DOHH2 (cell line): ENCODE measurements around the gene RAD9B.

ENCODE experiments used
- H3F3A ChIP-seq: fragments of 200-600 bp; sonication (generic), shearing (Covaris generic); 2 replicates; pipeline ENCODE4 v1.6.0; 2016; ENCODE audit warnings: antibody characterized with exemption, mild to moderate bottlenecking; ENCODE audit not compliant: control insufficient read depth, insufficient read depth
- H3K27ac ChIP-seq: fragments of 200-600 bp; sonication (generic); 2 replicates; pipeline ENCODE4 v1.5.1; 2014; ENCODE audit warnings: low read depth, mild to moderate bottlenecking, low read length, moderate library complexity
- H3K27me3 ChIP-seq: fragments of 200-600 bp; sonication (generic); 2 replicates; pipeline ENCODE4 v1.6.1; 2014; ENCODE audit warnings: mild to moderate bottlenecking, low read length, mixed read lengths; ENCODE audit not compliant: control insufficient read depth
- H3K36me3 ChIP-seq: fragments of 200-600 bp; sonication (generic); 2 replicates; pipeline ENCODE4 v1.6.1; 2014; ENCODE audit warnings: mild to moderate bottlenecking, low read length, moderate library complexity, mixed read lengths; ENCODE audit not compliant: control insufficient read depth
- H3K4me1 ChIP-seq: fragments of 200-600 bp; sonication (generic); 2 replicates; pipeline ENCODE4 v1.6.1; 2014; ENCODE audit warnings: mild to moderate bottlenecking, low read length, mixed read lengths; ENCODE audit not compliant: control insufficient read depth
- H3K4me2 ChIP-seq: fragments of 200-600 bp; sonication (generic); 2 replicates; pipeline ENCODE4 v1.6.0; 2014; ENCODE audit warnings: mild to moderate bottlenecking, low read length, moderate library complexity
- H3K4me3 ChIP-seq: fragments of 200-600 bp; sonication (generic); 2 replicates; pipeline ENCODE4 v1.5.1; 2014; ENCODE audit warnings: mild to moderate bottlenecking, low read length, mixed read lengths
- H3K79me2 ChIP-seq: fragments of 200-600 bp; sonication (generic); 2 replicates; pipeline ENCODE4 v1.6.1; 2014; ENCODE audit warnings: mild to moderate bottlenecking, low read length, mixed read lengths; ENCODE audit not compliant: control insufficient read depth
- H3K9me2 ChIP-seq: fragments of 200-600 bp; sonication (generic); replicated peaks from 2 replicates; pipeline ENCODE4 v1.6.1; 2014; ENCODE audit warnings: mild to moderate bottlenecking, low read length, mixed read lengths; ENCODE audit not compliant: control insufficient read depth
- H3K9me3 ChIP-seq: fragments of 200-600 bp; sonication (generic); 2 replicates; pipeline ENCODE4 v1.6.1; 2014; ENCODE audit warnings: antibody characterized with exemption, low read length, mixed read lengths; ENCODE audit not compliant: control insufficient read depth, insufficient read depth
- H4K20me1 ChIP-seq: fragments of 200-600 bp; sonication (generic); 2 replicates; pipeline ENCODE4 v1.6.0; 2014; ENCODE audit warnings: low read depth, mild to moderate bottlenecking, antibody characterized with exemption, low read length, moderate library complexity; ENCODE audit not compliant: control insufficient read depth, insufficient read depth
- CTCF ChIP-seq: fragments of 200-600 bp; sonication (generic); IDR thresholded peaks from one replicate; pipeline ENCODE4 v1.5.1; 2014; ENCODE audit warnings: antibody characterized with exemption, mild to moderate bottlenecking, low read depth, low read length; ENCODE audit not compliant: poor library complexity, severe bottlenecking
- EZH2phosphoT487 ChIP-seq: fragments of 200-600 bp; sonication (generic); IDR thresholded peaks from 2 replicates; pipeline ENCODE4 v1.6.1; 2017; ENCODE audit warnings: borderline replicate concordance, mild to moderate bottlenecking, antibody characterized with exemption, low read length, moderate library complexity, mixed read lengths

The RAD9B gene

GRCh38 chr12:110508071-110508586 is 6.0 kb downstream of the RAD9B start:
- no peak for TF ChIP-seq EZH2phosphoT487
- no peak for TF ChIP-seq CTCF
- no peaks in the 10 kb centered on the region for H3K27me3 ChIP-seq
- no peaks in the 10 kb centered on the region for H3K36me3 ChIP-seq

DNA sequence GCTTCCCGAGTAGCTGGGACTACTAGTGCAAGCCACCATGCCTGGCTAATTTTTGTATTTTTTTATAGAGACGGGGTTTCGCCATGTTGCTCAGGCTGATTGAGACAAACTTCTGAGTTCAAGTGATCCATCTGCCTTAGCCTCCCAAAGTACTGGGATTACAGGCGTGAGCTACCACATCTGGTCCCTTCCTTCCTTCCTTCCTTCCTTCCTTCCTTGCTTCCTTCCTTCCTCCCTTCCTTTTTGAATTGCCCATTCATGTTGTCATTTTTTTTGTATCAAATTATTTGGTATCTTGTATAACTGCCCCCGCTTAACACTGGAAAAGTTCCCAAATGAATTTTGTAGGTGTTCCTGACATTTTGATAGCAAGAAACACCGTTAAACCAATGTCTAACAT is 11.7 kb downstream of the RAD9B start:
- Histone ChIP-seq H3K4me3 (no peak overlapping the region), H3K4me2 (no peak overlapping the region), H3K9me3 (no peaks in the 10 kb centered on the region)

More at GRCh38 chr12:110508071-110508586, 6.0 kb downstream of the RAD9B start:
- Histone ChIP-seq H3K9me2 (no peaks in the 10 kb centered on the region), H3K4me2 (no peak overlapping the region), H3K9me3 (no peaks in the 10 kb centered on the region), H3F3A (peaks cover 3% of the 10 kb centered on the region; the same call in 1 of the 2 replicates), H4K20me1 (no peaks in the 10 kb centered on the region), H3K4me1 (0 out of 2 replicates have a peak, but pooled peaks cover 4% of the 10 kb centered on the region), H3K79me2 (no peaks in the 10 kb centered on the region), H3K4me3 (no peak overlapping the region), H3K27ac (no peak overlapping the region)

DNA sequence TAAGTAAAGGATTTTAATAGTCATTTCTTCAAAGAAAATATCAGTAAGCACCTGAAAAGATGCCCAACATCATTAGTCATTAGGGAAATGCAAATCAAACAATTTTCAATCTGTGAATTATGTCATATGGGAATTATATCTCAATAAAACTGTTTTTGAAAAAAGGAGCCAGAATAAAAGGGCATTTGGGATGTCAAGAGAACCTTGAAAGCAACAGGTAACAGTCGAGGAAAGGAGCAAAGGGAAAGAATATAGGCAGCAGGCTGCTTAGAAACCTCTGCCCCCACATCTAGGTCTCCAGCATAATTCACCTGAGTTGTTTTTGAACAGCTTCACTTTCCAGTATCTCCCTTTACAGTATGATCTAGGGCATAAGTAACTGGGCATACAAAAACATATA is 12.2 kb downstream of the RAD9B start:
- Histone ChIP-seq H4K20me1 (no peaks in the 10 kb centered on the region), H3K4me1 (0 out of 2 replicates have a peak, but pooled peaks cover 3% of the 10 kb centered on the region), H3K79me2 (no peaks in the 10 kb centered on the region), H3K27me3 (no peaks in the 10 kb centered on the region), H3K4me3 (no peak overlapping the region), H3F3A (peaks cover 6% of the 10 kb centered on the region; the same call in 1 of the 2 replicates), H3K4me2 (no peak overlapping the region), H3K9me2 (no peaks in the 10 kb centered on the region), H3K9me3 (no peaks in the 10 kb centered on the region), H3K27ac (no peak overlapping the region), H3K36me3 (no peaks in the 10 kb centered on the region)
- no peak for TF ChIP-seq CTCF
- TF ChIP-seq EZH2phosphoT487 = no peak

More for the DNA sequence above, 11.7 kb downstream of the RAD9B start:
- H3K27ac ChIP-seq = no peak overlapping the region
- no peaks in the 10 kb centered on the region for H3K9me2 ChIP-seq
- no peaks in the 10 kb centered on the region for H3K36me3 ChIP-seq
- H3K79me2 ChIP-seq = no peaks in the 10 kb centered on the region
- no peaks in the 10 kb centered on the region for H3K27me3 ChIP-seq
- 0 out of 2 replicates have a peak, but pooled peaks cover 3% of the 10 kb centered on the region for H3K4me1 ChIP-seq
- H3F3A ChIP-seq = peaks cover 6% of the 10 kb centered on the region; the same call in 1 of the 2 replicates
- TF ChIP-seq CTCF (no peak), EZH2phosphoT487 (no peak)
- H4K20me1 ChIP-seq = no peaks in the 10 kb centered on the region
